Smooth muscle cell of bladder (primary cell): ENCODE results near the gene KCTD3. TPM values are rescaled to one million over a fixed set of nuclear protein-coding genes. Genes with fewer than 3 reads are reported as not detected.

Experiments
- total RNA-seq: library from RNA; depleted of rRNA; stranded (reverse); fragments of >200 nt; gene quantifications from 2 replicates; pipeline ENCODE4 v1.2.3, GENCODE V29; 2014

KCTD3 gene
- total RNA-seq = 38.7 and 46.6 TPM in 2 replicates

GRCh38 chr1:215566556-215567490, at the start of gene KCTD3:
TSS of gene KCTD3 (plus strand) at chr1:215567304. CDS start at chr1:215567686, 382 bp downstream.

